Measurements from ENCODE around the gene DIS3L2.

DIS3L2 gene

GRCh38 chr2:232203936-232204335, 242.4 kb downstream of the DIS3L2 start:
- peak; percentile 7 for DNase-seq

- no peak for DNase-seq
Measured at GRCh38 chr2:232204457-232204931, 243.0 kb downstream of the DIS3L2 start.

GRCh38 chr2:232207174-232207573, 245.7 kb downstream of the DIS3L2 start:
- DNase-seq, result no peak

- DNase-seq, result no peak
Measured at GRCh38 chr2:232210306-232210705, 248.8 kb downstream of the DIS3L2 start.

- DNase-seq, result no peak
Measured at GRCh38 chr2:232211743-232212686, 250.5 kb downstream of the DIS3L2 start.

- DNase-seq, result no peak
Measured at GRCh38 chr2:232213176-232213575, 251.7 kb downstream of the DIS3L2 start.

- no peak for DNase-seq
Measured at GRCh38 chr2:232214053-232214452, 252.5 kb downstream of the DIS3L2 start.

- no peak for DNase-seq
Measured at GRCh38 chr2:232216028-232216427, 254.5 kb downstream of the DIS3L2 start.

- no peak for DNase-seq
Measured at GRCh38 chr2:232218778-232219495, 257.4 kb downstream of the DIS3L2 start.

GRCh38 chr2:232219496-232219870, 258.0 kb downstream of the DIS3L2 start:
- no peak for DNase-seq

- no peak for DNase-seq
Measured at GRCh38 chr2:232219932-232220331, 258.4 kb downstream of the DIS3L2 start.

GRCh38 chr2:232225429-232225828, 263.9 kb downstream of the DIS3L2 start:
- no peak for DNase-seq

- no peak for DNase-seq
Measured at GRCh38 chr2:232225895-232226294, 264.4 kb downstream of the DIS3L2 start.

- no peak for DNase-seq
Measured at GRCh38 chr2:232228332-232228731, 266.8 kb downstream of the DIS3L2 start.

GRCh38 chr2:232228971-232229894, 267.7 kb downstream of the DIS3L2 start:
- no peak for DNase-seq

GRCh38 chr2:232229911-232230310, 268.4 kb downstream of the DIS3L2 start:
- no peak for DNase-seq

- DNase-seq, result peak; percentile 62
Measured at GRCh38 chr2:232230560-232230959, 269.0 kb downstream of the DIS3L2 start.

GRCh38 chr2:232231554-232231953, 270.0 kb downstream of the DIS3L2 start:
- no peak for DNase-seq

GRCh38 chr2:232232915-232233314, 271.4 kb downstream of the DIS3L2 start:
- no peak for DNase-seq

GRCh38 chr2:232234922-232235615, 273.6 kb downstream of the DIS3L2 start:
- no peak for DNase-seq

- no peak for DNase-seq
Measured at GRCh38 chr2:232235716-232236115, 274.2 kb downstream of the DIS3L2 start.

- no peak for DNase-seq
Measured at GRCh38 chr2:232236200-232236599, 274.7 kb downstream of the DIS3L2 start.
